G401 (cell line): ENCODE data around the gene NQO1. TPM values are rescaled to one million over a fixed set of nuclear protein-coding genes. Genes with fewer than 3 reads are reported as not detected.
"Not testable (repeated sequence)": the region's sequence is repeated elsewhere in the genome, so short reads cannot be mapped to it uniquely, and the experiment has no call there.

ENCODE experiments used
- DNase-seq: peaks from one replicate; pipeline ENCODE4 v3.0.0-alpha.2; 2015; ENCODE audit warnings: low spot score
- in situ Hi-C: cut with HindIII; loops from 2 replicates; pipeline ENCODE4 v1.10.0; 2016; ENCODE audit warnings: low sequenced_read_pairs, mixed read lengths
- total RNA-seq: library from RNA; depleted of rRNA; stranded (reverse); fragments of >200 nt; shearing (Covaris generic); gene quantifications from 2 replicates; pipeline ENCODE4 v1.2.3, GENCODE V29; 2014; rRNA removed

Gene NQO1
- 380 and 386 TPM in 2 replicates for total RNA-seq

DNA sequence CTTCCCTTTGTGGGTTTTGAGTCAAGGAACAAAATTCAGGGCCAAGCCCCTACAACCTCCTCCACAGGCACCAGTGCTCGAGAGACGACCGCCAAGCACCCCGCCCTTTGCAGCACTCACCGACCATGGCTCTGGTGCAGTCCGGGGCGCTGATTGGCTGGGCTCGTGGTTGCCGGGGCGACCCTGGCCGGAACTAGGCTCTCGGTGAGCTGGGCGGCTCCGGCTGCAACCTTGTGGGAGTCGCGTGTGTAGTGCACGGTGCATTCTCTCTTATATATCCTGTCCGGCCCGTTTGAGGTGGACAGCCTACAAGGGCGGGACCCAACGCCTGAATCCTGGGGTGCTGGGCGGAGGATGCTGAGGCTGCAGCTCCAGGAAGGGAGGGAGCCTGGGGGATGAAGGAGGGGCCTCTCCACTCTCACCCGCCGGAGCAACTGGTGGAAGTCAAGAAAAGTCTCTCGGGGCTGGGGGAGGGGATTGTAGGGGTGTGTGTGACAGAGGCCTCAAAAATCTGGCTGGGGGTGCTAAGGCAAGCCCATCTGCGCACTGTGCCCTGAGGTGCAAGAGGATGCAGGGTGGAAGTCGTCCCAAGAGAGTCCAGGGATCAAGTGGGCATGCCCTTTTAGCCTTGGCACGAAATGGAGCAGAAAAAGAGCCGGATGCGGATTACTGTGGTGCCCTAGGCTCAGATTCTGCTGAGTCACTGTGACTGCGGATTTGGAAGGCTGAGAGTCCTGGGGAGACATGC, at the start of gene NQO1:
Gene NQO1 (minus strand): TSS at position 248 of the 748 bp plus-strand sequence. CDS start 121 bp downstream, at position 127.
- DNase-seq = peak; percentile 93
- in situ Hi-C loops = no loop called here

GRCh38 chr16:69775563-69775962, 49.2 kb upstream of the NQO1 start:
- DNase-seq = no peak
- in situ Hi-C loops = no loop called here

GRCh38 chr16:69773260-69773947, 47.0 kb upstream of the NQO1 start:
- DNase-seq = no peak
- in situ Hi-C loops = no loop called here

- in situ Hi-C loops = no loop called here
- no peak for DNase-seq
These were observed 45.2 kb upstream of the NQO1 start for GRCh38 chr16:69771651-69771967.

DNA sequence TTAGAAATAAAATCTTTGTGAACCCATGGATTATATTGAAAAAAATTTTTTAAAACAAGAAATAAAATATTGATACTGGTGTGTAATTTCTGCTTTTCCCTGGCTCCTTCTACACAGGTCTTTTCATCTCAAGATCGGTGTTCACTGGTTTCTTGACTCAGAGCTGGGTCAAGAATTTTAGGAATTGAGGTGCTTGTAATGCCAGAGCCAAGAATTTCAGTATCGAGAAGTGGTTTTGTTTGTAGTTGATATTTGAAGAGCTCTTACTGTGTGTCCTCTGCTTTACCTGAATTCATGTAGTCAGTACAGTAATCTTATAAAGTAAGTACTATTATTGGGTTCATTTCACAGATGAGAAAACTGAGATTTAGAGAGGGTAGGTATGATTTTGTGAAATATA, 43.0 kb upstream of the NQO1 start:
- DNase-seq = no peak
- in situ Hi-C loops = no loop called here

- in situ Hi-C loops = no loop called here
- no peak for DNase-seq
These were observed 42.3 kb upstream of the NQO1 start for GRCh38 chr16:69768666-69769065.

DNA sequence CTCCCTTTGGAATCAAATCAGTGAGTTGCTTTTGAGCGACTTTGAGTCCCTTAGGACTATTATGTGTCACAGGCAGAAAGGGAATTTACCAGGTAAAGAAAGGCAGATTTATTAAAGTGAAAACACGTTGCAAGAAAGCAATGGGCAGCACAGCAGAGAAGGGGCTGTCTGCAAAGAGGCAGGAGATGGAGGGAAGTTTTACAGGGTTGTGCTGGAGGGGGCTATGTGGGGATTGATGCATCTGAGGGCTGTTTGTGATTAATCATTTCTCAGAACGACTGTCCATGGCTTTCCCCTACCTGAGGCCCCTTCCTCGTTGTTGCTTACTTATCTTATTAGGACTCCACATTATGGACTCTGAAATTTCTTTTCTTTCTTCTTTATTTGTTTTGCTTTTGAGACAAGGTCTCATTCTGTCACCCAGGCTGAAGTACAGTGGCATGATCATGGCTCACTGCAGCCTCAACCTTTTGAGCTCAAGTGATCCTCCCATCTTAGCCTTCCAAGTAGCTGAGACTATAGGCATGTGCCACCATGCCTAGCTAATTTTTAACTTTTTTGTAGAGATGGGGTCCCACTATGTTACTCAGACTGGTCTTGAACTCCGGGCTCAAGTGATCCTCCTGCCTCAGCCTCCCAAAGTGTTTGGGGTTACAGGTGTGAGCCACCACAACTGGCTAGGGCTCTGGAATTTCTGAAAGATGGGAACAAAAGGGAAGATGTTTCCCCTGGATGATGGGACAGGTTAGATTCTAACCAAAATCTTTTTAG, 41.3 kb upstream of the NQO1 start:
- in situ Hi-C loops = no loop called here
- DNase-seq = no peak

DNA sequence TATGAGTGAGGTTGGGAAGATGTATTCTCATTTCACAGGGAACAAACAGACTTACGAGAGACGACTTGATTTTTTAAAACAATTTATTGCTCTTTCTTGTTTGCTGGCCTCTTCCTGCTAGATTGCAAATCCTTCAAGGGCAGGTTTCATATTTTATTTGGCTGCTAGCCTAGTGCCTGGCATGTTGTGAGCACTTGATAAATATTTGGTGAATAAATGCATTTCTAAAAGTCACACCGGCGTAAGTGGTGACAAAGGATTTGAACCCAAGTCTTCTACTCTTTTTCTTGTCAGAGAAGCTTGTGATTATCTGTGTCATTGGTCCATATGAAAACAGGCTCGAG, 37.2 kb upstream of the NQO1 start:
- in situ Hi-C loops = no loop called here
- DNase-seq = no peak

DNA sequence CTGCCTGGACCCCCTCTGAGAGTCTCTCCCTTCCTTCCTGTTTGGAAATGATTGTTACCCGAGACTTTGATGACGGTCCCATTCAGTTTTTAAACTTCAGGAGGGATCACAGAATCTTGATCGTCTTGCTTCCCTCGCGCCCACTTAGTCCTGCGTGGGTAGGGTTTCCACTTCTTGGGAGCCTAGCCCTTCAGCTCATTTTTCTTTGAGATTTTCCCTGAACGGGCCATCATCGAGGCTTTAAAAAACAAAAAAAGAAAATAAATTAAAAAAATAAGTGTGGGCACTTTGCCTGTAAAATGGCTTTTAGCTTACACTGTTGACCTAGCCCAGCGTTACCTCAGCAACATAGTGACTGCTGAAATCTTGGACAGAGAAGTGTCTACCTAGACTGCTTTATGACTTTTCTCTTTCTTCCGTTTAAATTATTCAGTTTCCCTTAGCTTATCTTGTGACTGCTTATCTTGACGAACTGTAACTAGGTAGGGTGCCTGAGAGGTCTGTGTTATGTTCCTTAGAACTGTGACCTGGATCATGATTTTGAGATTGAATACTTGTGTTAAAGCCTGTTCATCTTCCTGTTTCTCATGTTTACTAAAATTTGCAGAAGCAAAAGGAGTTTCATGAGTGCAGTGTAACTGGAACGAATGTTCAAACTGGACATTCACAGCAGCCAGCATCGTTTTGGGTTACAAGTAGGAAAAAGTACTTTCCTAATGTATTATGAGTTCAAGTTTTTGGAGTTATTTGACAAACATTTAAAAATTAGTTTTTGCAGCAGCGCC, 36.6 kb upstream of the NQO1 start:
- in situ Hi-C loops = no loop called here
- DNase-seq = peak; percentile 24

GRCh38 chr16:69761983-69762813, 35.8 kb upstream of the NQO1 start, which contains the start of gene WWP2:
Gene WWP2 (plus strand): TSS chr16:69762332. CDS start chr16:69787011, 24,679 bp downstream.
- DNase-seq = peak; percentile 77
- in situ Hi-C loops = no loop called here

DNA sequence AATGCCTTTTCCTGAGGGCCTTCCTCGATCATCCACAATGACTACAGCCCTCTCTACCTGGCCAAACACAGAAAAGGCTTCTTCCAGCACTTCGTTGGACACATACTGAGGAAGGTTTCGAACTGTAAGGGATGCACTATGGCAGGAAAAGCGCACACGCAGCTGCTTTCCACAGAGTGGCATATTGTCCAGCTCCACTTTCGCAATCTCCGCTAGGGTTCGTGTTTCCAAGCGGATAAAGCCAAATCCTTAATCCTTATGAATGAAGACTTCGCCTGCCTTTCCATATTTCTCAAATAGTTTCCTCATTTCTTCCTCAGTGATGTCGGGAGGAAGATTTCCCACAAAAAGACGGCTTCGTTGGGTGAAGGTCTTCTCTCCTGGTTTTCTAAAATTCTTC, 31.0 kb upstream of the NQO1 start:
- in situ Hi-C loops = not testable (repeated sequence)

DNA sequence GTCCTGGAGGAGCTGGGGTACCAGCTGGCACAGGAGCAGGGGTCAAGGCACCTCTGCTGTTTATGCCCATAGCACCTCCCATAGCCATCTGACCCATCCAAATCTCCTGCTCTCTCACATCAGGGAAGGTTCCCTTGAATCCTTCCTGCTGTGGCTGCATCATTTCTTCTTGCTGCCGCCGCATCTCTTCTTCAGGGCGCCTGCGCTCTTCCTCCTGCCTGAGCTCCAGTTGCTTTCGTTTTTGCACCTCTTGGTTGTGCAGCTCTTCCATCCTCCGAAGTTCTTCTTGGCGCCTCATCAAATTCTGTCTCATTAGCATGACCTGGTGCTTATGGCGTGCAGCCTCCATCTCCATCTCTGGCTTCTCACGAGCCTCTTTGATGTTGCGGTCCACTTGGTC, 30.3 kb upstream of the NQO1 start:
- no peak for DNase-seq
- in situ Hi-C loops = no loop called here

More for the DNA sequence above, 31.0 kb upstream of the NQO1 start:
- not testable (repeated sequence) for DNase-seq

DNA sequence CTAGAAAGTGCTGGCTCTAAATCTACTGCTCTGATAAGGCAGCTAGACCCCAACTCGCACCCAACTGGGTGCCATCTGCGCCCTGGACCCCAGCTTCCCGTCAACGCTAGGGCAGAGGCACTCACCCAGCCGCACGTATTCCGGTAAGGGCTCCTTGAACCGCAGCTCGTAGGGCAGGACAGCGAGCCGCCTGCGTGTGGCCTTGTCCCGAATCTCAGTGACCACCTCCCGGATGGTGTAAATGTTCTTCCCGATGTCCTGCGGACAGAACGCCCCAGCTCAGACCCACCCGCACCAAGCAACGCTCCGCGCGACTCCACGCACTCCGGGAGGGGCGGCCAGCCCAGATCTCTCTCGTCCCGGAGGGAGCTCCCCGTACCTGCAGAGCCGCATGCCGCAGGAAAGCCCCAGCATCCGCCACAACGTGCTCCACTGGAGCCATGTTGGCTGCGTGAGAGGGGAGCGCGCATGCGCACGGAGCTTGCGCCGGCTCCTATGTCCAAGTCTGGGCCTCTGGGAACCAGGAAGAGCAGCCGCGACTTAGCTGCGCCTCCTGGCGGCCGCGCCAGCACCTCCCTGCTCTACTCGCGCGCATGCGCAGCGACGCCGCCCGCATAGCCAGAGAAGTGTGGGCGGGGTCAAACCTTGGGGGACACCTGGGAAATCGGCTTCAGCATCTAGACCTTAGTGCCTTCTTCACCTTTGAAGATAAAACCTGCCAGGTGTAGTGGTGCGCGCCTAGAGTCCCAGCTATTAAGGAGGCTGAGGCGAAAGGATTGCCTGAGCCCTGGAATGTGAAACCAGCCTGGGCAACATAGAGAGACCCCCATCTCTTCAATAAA, 28.3 kb upstream of the NQO1 start, which contains the start of gene NOB1:
Gene NOB1 (minus strand): TSS at position 458 of the 842 bp plus-strand sequence. CDS start 16 bp downstream, at position 442.
- in situ Hi-C loops = no loop called here
- DNase-seq = peak; percentile 96

DNA sequence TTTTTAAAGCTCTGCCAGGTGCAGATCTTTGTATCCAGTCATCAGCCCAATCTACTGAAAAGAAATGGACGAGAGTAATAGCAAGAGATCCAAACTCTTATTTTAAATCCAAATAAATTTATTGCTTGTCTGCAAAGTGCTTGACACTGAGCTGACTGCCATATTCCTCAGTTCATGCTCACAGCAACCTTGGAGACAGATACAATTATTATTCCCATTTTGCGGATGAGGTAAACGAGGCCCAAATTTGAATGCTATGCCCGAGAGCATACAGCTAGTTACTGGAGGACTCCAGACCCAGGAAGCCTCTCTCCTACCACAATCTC, 27.7 kb upstream of the NQO1 start:
- in situ Hi-C loops = no loop called here
- no peak for DNase-seq

- DNase-seq = no peak
- in situ Hi-C loops = no loop called here
These were observed 22.5 kb upstream of the NQO1 start for GRCh38 chr16:69748694-69749345.

DNA sequence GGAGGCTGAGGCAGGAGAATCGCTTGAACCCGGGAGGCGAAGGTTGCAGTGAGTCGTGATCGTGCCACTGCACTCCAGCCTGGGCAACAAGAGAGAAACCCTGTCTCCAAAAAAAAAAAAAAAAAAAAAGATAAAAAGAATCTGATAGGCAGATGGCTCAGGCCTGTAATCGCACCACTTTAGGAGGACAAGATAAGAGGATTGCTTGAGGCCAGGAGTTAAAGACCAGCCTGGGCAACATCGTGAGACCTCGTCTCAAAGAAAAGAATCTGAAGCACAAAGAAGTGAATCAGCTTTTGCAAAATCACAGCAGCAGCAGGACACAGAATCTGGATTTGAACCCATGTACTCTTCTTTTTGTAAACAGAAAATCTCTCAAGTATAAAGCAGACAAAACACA, 20.8 kb upstream of the NQO1 start:
- in situ Hi-C loops = no loop called here

DNA sequence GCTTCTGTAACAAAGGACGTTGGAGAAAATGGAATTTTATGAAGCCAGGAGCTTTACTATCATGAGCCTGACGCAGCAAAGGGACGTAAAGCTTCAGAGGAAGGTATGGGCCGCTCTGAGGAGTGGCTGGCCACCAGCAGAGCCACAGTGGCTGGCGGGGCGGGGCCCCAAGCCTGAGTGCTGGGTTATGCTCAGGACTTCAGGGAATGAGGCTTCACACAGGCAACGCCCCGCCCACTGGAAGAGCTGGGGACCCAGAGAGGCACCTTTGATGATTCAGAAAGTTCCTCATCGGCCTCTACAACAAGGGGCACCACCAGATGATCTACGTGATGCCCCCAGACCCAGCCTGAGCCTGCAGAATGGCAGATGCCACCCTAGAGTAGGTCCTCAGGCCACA, 19.6 kb upstream of the NQO1 start:
- DNase-seq = no peak
- in situ Hi-C loops = no loop called here

More for the DNA sequence above, 20.8 kb upstream of the NQO1 start:
- no peak for DNase-seq
